HG02759 (cell line): ENCODE measurements around the gene PHYKPL.
A peak's percentile ranks its signal among the peaks of the same experiment; 100 is the strongest.

Experiments used
- ATAC-seq: cut with Tn5 transposase; IDR thresholded peaks from one replicate; pipeline ENCODE4 v1.9.1; 2021; ENCODE audit warnings: mild to moderate bottlenecking, moderate library complexity; ENCODE audit not compliant: unreplicated experiment

The PHYKPL gene

DNA sequence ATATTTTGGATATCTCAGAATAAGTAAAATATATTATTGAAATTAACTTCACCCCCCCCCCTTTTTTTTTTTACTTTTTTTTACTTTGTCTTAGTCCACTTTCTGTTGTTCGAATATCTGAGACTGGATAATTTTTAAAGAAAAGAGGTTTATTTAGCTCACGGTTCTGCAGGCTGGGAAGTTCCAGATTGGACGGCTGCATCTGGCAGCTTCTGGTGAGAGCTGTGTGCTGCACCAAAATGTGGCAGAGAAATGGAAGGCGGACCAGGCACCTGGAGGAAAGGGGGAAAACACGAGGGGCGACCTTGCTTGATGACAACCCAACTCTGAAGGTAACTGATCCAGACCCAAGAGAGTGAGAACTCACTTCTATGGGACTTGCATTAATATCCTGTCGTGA is 39.8 kb downstream of the PHYKPL start:
- ATAC-seq, result no peak

DNA sequence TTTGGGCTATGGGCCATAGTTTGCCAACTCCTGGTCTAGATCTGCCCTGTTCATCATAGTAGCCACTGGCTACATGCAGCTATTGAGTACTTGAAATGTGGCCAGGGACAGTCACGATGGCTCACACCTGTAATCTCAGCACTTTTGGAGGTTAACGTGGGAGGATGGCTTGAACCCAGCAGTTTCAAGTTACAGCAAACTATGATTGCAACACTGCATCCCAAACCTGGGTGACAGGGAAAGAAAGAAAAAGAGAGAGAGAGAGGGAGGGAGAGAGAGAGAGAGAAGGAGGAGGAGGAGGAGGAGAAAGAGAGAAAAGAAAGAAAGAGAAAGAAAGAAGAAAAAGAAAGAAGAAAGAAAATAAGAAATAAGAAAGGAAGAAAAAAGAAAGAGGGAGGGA is 40.4 kb downstream of the PHYKPL start:
- no peak for ATAC-seq

DNA sequence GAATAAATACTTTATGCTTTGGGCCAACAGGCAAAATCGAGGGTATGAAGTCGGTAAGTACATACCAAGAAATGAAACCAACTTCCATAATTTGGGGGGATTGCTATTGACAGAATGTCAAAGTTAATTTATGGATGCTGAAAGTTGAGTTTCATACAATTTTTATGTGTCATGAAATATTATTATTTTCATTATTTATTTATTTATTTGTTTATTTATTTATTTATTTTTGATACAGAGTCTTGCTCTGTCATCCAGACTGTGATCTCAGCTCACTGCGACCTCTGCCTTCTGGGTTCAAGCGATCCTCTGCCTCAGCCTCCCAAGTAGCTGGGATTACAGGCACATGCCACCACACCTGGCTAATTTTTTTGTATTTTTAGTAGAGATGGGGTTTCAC is 40.9 kb downstream of the PHYKPL start:
- no peak for ATAC-seq

DNA sequence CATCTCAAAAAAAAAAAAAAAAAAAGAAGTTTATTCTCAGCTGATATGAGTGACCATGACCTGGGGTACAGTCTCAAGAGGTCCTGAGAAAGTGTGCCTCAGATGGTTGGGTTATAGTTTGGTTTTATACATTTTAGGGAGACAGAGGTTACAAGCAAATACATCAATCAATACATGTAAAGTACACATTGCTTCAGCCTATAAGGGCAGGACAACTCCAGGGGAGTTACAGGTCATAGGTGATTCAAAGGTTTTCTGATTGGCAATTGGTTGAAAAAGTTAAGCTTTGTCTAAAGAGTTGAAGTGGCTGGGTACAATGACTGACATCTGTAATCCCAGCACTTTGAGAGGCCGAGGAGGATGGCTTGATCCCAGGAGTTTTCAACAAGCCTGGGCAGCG is 43.2 kb downstream of the PHYKPL start:
- ATAC-seq, result no peak

DNA sequence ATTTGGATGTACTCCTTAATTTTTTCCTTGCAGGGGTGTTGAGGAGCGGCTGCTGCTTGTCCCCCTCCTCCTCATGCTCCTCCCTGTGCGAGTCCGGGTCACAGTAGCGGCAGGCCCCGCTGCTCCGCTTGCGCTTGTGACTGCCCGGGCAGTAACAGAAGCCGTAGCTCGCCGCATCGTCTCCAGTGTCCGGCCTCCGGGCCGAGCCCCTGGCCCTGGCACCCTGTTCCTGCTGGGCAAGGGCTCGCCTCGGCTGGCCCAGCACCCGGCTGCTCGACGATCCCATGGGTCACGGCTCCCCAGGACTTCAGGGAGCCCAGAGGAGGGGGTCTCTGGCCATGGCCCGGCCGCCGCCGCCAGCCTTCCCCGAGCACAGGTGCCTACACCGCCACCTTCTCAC is 45.6 kb downstream of the PHYKPL start, which contains the start of gene GMCL2:
Gene GMCL2, minus strand, starts transcription at position 358 of the 400 bp plus-strand sequence. Its CDS starts 72 bp downstream, at position 286.
- no peak for ATAC-seq

DNA sequence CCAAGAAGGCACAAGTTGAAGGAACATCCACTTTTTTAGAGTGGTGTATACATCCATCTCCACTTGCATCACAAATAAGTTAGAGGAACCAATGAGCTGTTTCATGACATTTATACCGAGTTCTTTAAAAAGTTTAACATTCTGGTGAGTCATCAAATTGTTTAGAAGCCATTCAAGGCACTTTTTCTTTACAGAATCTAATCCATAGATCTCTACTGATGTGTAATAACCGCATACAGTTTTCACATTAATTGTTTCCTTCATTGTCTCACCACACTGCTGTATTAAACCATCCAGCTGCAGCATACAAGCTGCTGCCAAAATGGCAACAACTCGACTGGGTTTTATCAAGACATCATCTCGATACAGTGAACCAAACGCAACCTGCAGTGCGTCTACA is 46.2 kb downstream of the PHYKPL start:
- no peak for ATAC-seq

DNA sequence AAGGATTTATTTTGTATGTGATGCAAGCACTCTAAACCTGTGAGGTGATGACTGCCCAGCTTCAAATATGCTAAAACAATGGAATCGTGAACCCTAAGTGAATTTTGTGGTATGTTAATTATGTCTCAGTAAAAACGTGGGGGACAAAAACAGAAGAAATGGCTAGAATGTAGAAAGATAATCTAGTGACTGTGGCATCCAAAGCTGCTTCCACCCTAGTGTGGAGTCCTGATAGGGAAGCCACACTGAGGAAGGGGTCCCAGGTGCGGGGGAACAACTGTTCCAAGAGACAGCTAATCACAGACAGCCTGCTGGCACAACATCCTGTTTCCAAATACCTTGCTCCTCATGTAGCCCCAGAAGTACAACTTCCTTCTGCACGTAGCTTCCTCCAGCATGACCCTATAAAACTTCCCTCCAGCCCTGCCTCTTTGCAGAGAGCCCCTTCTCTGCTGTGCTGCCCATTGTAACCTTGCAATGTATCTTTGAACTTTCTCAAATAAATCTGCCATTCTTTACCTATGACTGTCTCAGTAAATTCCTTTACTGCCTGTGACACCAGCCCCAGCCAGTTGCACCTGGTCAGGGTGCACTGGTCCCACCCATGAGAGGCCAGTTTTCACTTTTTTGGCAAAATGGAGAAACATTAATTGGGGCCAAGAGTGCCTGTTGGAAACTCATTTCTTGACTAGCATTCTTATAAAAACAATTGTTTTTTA is 50.3 kb downstream of the PHYKPL start:
- ATAC-seq, result no peak

DNA sequence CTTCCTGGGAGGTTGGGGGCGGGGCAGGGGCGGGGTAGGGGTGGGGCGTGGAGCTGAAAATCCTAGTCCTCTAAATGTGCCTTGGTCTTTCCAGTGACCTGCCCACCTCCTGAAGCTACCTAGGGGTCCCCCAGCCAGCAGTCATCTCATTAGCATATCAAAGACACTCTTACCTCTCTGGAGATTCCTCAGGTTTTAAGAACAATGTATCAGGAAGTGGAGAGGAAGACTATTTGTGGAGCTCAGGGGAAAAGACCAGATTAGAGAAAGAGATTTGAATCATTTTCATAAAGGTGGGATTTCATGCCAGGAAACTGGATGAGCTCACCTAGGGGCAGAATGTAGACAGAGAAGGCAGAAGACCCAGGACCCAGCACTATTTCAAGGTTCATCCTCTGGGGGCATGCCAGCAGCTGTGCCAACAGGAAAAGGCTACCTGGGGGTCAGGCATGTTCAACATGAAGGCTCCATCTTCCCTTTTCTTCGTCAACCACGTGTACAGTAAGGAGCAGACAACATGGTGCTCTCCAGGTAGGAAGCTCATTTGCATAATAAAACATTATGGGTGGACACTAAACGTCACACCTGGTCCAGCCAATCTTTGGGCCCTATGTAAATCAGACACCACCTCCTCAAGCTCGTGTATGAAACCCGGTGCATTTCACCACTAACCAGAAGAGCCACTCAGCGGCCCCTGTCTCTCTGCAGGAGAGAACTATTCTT is 52.3 kb downstream of the PHYKPL start:
- no peak for ATAC-seq

DNA sequence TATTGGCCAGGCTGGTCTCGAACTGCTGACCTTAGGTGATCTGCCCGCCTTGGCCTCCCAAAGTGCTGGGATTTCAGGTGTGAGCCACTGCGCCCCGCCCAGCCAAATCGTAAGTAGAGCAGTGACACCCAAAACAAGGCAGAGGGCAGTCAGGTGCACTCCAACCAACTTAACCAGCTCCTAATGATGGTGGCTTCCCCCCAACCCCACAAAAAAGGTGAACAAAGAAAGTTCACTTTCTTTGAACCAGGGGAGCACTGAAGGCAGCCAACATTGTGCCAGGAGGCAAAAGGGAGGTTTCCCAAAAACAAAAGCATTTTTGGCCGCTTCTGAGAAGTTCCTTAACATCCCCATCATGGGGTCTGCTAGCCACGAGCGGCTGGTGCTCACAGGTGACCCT is 55.0 kb downstream of the PHYKPL start:
- ATAC-seq, result no peak

DNA sequence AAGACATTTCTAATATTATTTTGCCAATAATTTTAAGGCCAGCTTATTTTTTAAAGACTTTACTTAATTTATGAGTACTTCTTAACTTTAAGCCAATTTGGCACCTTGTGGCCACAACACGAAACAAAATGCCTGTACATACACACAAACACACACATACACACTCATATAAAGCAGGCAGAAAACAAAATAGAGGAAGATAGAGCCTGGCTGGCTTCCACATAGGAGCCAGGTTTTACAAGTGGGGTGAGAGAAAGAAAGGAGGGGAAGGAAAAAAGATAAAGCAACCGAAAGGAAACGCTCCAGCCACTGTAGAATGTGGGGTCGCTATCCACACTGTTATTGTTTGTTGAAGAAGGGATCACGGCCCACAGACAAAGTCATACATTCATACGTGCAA is 55.8 kb downstream of the PHYKPL start:
- ATAC-seq, result no peak

DNA sequence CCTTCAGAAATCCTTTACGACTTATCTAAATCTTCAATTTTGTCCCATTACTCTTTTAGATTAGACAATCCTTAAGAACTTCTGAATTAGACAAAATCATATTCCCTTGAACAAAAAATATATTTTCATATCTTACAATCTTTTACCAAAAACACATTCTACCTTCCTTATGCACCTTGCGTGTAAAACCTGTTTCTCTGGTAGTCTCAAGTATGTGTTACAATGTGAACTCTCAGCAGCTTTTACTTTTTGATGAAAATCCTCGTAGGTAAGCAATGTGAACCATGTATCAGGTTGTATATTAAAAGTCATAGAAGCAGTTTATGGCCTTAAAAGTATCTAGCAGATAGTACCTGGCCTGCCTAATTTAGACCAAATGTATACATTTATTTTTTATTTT is 58.1 kb downstream of the PHYKPL start:
- no peak for ATAC-seq

DNA sequence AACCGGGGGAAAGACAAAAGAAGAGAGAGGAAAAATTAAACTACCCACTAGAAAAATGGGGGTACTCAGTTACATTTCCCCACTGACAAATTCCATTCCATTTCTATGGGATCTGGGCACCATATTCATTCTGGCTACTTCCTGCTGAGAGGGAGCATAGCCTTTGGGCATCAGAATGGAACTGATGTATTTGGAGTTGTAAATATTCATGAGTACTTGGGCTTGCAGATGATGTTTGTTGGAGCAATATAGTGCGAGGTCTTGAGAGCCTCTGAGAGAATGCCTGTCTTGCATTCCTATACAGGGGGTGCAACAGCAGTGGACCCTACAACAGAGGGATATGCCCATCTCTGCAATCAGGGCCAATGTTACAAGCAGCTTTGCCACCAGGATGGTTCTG is 62.1 kb downstream of the PHYKPL start:
- ATAC-seq, result no peak

DNA sequence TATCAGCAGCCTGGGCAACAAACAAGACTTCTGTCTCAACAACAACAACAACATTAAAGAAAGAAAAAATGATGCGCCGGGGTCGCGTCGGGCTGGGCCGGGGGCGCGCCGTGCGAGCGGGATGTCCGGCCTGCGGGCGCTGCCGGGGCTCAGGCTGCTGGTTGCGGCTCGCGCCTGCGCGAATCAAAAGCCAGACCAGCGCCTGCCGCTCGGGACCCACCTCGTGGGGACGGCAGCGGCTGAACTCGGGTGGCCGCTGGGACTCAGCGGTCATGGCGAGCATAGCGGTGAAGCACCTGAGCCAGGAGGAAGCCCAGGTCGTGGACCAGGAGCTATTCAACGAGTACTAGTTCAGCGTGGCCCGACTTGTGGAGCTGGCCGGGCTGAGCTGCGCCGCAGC is 67.0 kb downstream of the PHYKPL start:
- ATAC-seq, result no peak

DNA sequence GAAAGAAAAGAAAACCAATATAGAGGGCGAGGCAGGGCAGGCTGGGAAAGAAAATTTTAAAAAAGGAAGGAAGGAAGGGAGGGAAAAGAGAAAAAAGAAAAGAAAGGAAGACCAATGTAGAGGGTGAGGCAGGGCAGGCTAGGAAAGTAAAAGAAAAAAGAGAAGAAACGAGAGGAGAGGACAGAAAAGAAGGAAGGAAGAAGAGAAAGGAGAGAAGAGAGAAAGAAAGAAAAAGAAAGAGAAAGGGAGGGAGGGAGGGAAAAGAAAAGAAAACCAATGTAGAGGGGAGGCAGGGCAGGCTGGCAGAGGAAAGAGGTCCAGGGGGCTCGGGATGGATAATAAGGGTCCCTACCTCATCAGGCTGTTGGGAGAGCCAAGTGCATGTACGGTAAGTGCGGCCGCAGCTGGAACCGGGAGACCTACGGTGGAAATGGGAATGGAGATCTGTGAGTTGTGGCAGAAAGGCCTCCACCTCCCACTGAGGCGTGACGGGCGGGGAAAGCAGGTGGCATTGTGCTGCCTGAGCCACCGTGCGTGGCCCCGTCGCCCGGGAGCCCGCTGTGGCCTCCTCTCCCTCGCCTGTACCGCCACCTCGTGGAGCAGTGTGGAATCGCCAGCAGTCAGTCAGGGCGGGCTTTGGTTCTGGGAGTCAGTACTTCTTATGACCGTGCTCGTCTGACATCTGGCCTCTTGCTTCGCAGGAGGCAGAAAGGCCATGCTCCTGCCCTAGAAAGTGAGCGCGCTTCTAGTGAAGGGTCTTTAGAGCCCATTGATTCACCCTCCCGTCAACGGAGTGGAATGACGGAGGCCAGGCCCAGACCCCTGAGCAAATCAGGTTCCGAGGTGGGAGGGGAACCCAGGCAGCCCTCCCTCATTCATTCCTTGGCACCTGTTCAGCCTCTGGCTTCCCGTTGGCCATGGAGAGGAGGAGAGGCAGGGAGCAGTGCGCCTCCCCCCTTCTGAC is 68.5 kb downstream of the PHYKPL start:
- peak; percentile 94 for ATAC-seq

DNA sequence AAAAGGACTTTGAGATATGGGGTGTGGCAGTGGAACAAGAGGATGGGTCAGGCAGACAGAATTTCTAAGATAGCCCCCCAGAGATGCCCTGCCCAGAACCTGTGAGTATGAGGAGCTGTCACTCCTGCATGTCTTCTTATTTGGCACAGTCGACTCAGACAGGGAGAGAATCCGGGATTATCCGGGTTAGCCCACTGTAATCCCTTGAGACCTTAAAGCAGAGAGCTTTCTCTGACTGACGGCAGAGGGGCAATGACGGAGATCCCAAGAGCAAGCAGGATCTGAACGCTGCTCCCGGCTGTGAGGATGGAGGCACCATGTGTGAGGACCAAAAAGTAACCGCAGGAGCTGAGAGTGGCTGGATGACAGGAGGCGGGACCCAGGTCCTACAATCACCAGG is 70.1 kb downstream of the PHYKPL start:
- no peak for ATAC-seq

DNA sequence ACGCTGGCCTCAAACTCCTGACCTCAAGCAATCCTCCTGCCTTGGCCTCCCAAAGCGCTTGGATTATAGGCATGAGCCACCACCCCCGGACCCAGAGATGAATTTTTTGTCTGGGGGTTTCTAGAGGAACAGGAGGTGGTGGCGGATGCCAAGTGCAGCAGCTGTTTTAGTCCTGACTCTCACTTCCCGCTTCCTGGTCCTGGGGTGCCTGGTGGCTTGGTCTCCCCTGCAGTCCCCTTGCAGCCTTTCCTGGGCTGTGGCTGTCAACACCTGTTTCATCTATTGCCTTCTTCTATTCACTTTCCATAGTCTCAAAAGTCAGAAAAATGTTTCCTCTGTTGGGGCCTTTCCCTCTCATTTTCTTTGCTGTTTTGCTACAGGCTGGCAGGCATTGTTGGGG is 72.4 kb downstream of the PHYKPL start:
- no peak for ATAC-seq
